AG04450 (cell line): ENCODE results near the gene GPC3. TPM values are rescaled to one million over a fixed set of nuclear protein-coding genes. Genes with fewer than 3 reads are reported as not detected.
"Not testable (repeated sequence)": the region's sequence is repeated elsewhere in the genome, so short reads cannot be mapped to it uniquely, and the experiment has no call there.

Experiments
- CTCF ChIA-PET: fragments of 300-600, 350-600 bp; formaldehyde crosslinking; extraction: SDS; loops from one replicate; lab custom pipeline; 2022; ENCODE audit warnings: antibody characterized with exemption, inconsistent platforms; lab: Charles Lee
- POLR2A ChIA-PET: fragments of 350-600 bp; formaldehyde crosslinking; extraction: SDS; loops from one replicate; lab custom pipeline; 2021; ENCODE audit warnings: antibody characterized with exemption, inconsistent platforms; lab: Yijun Ruan, JAX
- DNase-seq: peaks from one replicate; pipeline ENCODE4 v3.0.0-alpha.2; 2011; ENCODE audit warnings: low read depth, low spot score
- H3K27ac ChIP-seq: one replicate; pipeline ENCODE4 v1.5.1; 2012; ENCODE audit warnings: low read depth, low read length, control low read depth
- H3K27me3 ChIP-seq: one replicate; pipeline ENCODE4 v1.6.0; 2012; ENCODE audit warnings: low read length; ENCODE audit not compliant: control insufficient read depth, insufficient read depth
- H3K4me3 ChIP-seq: 2 replicates; pipeline ENCODE4 v1.5.1; 2011; ENCODE audit warnings: mild to moderate bottlenecking, low read depth, low read length, control low read depth
- H3K9me3 ChIP-seq: 2 replicates; pipeline ENCODE4 v1.5.1; 2012; ENCODE audit warnings: low read length; ENCODE audit not compliant: control insufficient read depth, insufficient read depth
- CTCF ChIP-seq: IDR thresholded peaks from 2 replicates; pipeline ENCODE4 v1.5.1; 2011; ENCODE audit warnings: low read depth, low read length, control low read depth, inconsistent platforms
- polyA plus RNA-seq: library from polyadenylated mRNA; depleted of rRNA; stranded (reverse); fragments of >200 nt; gene quantifications from 2 replicates; pipeline ENCODE4 v1.2.3, GENCODE V29; 2011

The GPC3 gene
- polyA plus RNA-seq, 1 experiment = not detected

GRCh38 chrX:133771086-133771646 lies 214.2 kb downstream of the GPC3 start:
- ChIA-PET CTCF (interaction anchor here (1.1 kb wide), 1 partner anchor 21 kb away, joined by 3 read pairs; no protein-coding TSS in a partner anchor), POLR2A (no interaction called here)
- Histone ChIP-seq H3K27ac (no peak overlapping the region), H3K9me3 (no peaks in the 10 kb centered on the region), H3K27me3 (no peaks in the 10 kb centered on the region), H3K4me3 (no peak overlapping the region)
- no peak for TF ChIP-seq CTCF
- DNase-seq = no peak

GRCh38 chrX:133762976-133763548 lies 222.3 kb downstream of the GPC3 start:
- H3K27ac ChIP-seq, H3K9me3 ChIP-seq, POLR2A ChIA-PET, DNase-seq, H3K27me3 ChIP-seq, H3K4me3 ChIP-seq: not testable (repeated sequence)
- CTCF ChIA-PET = interaction anchor here (0.6 kb wide), 1 partner anchor 28 kb away, joined by 3 read pairs; no protein-coding TSS in a partner anchor

- ChIA-PET CTCF (no interaction called here), POLR2A (no interaction called here)
- Histone ChIP-seq H3K27ac (no peak overlapping the region), H3K4me3 (no peak overlapping the region), H3K9me3 (no peaks in the 10 kb centered on the region), H3K27me3 (no peaks in the 10 kb centered on the region)
- no peak for TF ChIP-seq CTCF
- no peak for DNase-seq
Measured at GRCh38 chrX:133754657-133755056, 230.7 kb downstream of the GPC3 start.

- Histone ChIP-seq H3K27me3 (no peaks in the 10 kb centered on the region), H3K4me3 (no peak overlapping the region), H3K9me3 (no peaks in the 10 kb centered on the region), H3K27ac (no peak overlapping the region)
- no peak for DNase-seq
- ChIA-PET POLR2A (no interaction called here), CTCF (interaction anchor here (1.1 kb wide), 1 partner anchor 745 kb away, joined by 3 read pairs; no protein-coding TSS in a partner anchor)
- no peak for TF ChIP-seq CTCF
Measured at GRCh38 chrX:133749951-133750350, 235.4 kb downstream of the GPC3 start.

- CTCF ChIA-PET = interaction anchor here (1.1 kb wide), 1 partner anchor 745 kb away, joined by 3 read pairs; no protein-coding TSS in a partner anchor
Measured at GRCh38 chrX:133749370-133749769, 236.0 kb downstream of the GPC3 start.

More at GRCh38 chrX:133749370-133749769, 236.0 kb downstream of the GPC3 start:
- TF ChIP-seq CTCF = no peak
- Histone ChIP-seq H3K4me3 (no peak overlapping the region), H3K27ac (no peak overlapping the region), H3K27me3 (no peaks in the 10 kb centered on the region), H3K9me3 (no peaks in the 10 kb centered on the region)
- DNase-seq = no peak
- POLR2A ChIA-PET = no interaction called here
